Astrocyte (in vitro differentiated cells and primary cell): ENCODE results near the gene FAM210A.

Experiments used
- CTCF ChIP-seq: IDR thresholded peaks from 2 replicates; pipeline ENCODE4 v1.5.1; 2011; ENCODE audit warnings: low read depth, mild to moderate bottlenecking, inconsistent platforms, low read length, moderate library complexity; ENCODE audit not compliant: insufficient read depth
- EZH2 ChIP-seq: IDR thresholded peaks from 2 replicates; pipeline ENCODE4 v1.6.1; 2012; ENCODE audit warnings: mild to moderate bottlenecking, low read length, inconsistent platforms; ENCODE audit not compliant: insufficient read depth

- TF ChIP-seq CTCF, result no peak
- TF ChIP-seq EZH2, result no peak
These were observed 112.5 kb downstream of the FAM210A start for GRCh38 chr18:13613591-13614501.
